A549 (cell line): ENCODE measurements around the gene BICC1.

Source experiments
- CHD4 ChIP-seq: fragments of 200-600 bp; sonication (generic); IDR thresholded peaks from 2 replicates; pipeline ENCODE4 v1.6.1; 2016; ENCODE audit warnings: antibody characterized with exemption, mild to moderate bottlenecking, borderline replicate concordance
- EP300 ChIP-seq, 2 experiments: fragments of >200 bp; sonication (Bioruptor Twin); formaldehyde crosslinking; IDR thresholded peaks; 2 replicates in 1 of 2; 3 replicates in 1 of 2; pipeline ENCODE4 v1.6.1; 2016 to 2017
- ESRRA ChIP-seq: fragments of 150-350 bp; IDR thresholded peaks from 2 replicates; pipeline ENCODE4 v1.6.1; 2014; ENCODE audit warnings: mild to moderate bottlenecking, low read length, borderline replicate concordance
- JUNB ChIP-seq: fragments of >200 bp; sonication (Bioruptor Twin); formaldehyde crosslinking; IDR thresholded peaks from 2 replicates; pipeline ENCODE4 v1.6.1; 2016
- KDM5A ChIP-seq: fragments of 200-600 bp; sonication (generic); IDR thresholded peaks from 2 replicates; pipeline ENCODE4 v1.6.1; 2016; ENCODE audit warnings: antibody characterized with exemption, mild to moderate bottlenecking
- NR3C1 ChIP-seq: fragments of >200 bp; sonication (Bioruptor Twin); formaldehyde crosslinking; IDR thresholded peaks from 3 replicates; pipeline ENCODE4 v1.6.1; 2017
- RAD21 ChIP-seq, 2 experiments: fragments of >200 bp in 1 of 2; sonication (Bioruptor Twin) in 1 of 2; formaldehyde crosslinking in 1 of 2; IDR thresholded peaks in 1 of 2; conservative IDR thresholded peaks in 1 of 2; 2 replicates in 1 of 2; 3 replicates in 1 of 2; pipeline ENCODE4 v1.6.1; 2012 to 2018; ENCODE audit warnings: inconsistent platforms in 1 of 2
- RFX5 ChIP-seq: fragments of 450-650 bp; IDR thresholded peaks from 2 replicates; pipeline ENCODE4 v1.7.1; 2014; ENCODE audit warnings: antibody characterized with exemption, mild to moderate bottlenecking, moderate library complexity
- ZFP36 ChIP-seq: fragments of 450-650 bp; IDR thresholded peaks from 2 replicates; pipeline ENCODE4 v1.6.1; 2014; ENCODE audit warnings: borderline replicate concordance; ENCODE audit not compliant: partially characterized antibody
- TF ChIP-seq, protein P1 (sequence below): fragments of 200-600 bp; sonication (generic); IDR thresholded peaks from 2 replicates; pipeline ENCODE4 v1.6.1; 2016; ENCODE audit warnings: antibody characterized with exemption, mild to moderate bottlenecking, moderate library complexity
- TF ChIP-seq, protein P2 (sequence below): fragments of >200 bp; sonication (Bioruptor Twin); formaldehyde crosslinking; IDR thresholded peaks from 3 replicates; pipeline ENCODE4 v1.5.1; 2016
- TF ChIP-seq, protein P3 (sequence below): IDR thresholded peaks from 2 replicates; pipeline ENCODE4 v1.6.1; 2012
- TF ChIP-seq, protein P4 (sequence below): fragments of 250-450 bp; sonication (Bioruptor Pico); IDR thresholded peaks from 2 replicates; pipeline ENCODE4 v1.5.0; 2020; ENCODE audit warnings: low read depth, mild to moderate bottlenecking, moderate library complexity

DNA sequence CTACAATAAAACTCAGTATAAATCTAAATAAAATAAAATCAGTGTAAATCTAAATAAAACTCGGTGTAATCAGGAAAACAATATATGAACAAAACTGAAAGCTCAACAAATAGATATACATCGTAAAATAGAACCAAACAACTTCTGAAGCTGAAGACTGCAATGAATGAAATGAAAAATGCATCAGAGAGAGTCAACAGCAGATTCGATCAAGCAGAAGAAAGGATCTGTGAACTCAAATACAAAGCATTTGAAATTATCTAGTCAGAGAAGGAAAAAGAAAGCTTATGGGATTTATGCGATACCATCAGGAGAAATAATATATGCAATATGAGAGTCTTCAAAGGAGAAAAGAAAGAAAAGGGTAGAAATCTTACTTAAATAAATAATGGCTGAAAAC is 255.0 kb downstream of the BICC1 start:
- TF ChIP-seq RFX5 (no peak), KDM5A (no peak), NR3C1 (no peak), RAD21 (conservative IDR thresholded peaks at IDR 0.05 in 1 of 2, IDR thresholded peaks at IDR 0.05 in 1 of 2) (no peak), ZFP36 (no peak), ESRRA (no peak), EP300 (IDR thresholded peaks at IDR 0.05) (no peak), CHD4 (no peak), JUNB (no peak)
- TF ChIP-seq, protein P1, sequence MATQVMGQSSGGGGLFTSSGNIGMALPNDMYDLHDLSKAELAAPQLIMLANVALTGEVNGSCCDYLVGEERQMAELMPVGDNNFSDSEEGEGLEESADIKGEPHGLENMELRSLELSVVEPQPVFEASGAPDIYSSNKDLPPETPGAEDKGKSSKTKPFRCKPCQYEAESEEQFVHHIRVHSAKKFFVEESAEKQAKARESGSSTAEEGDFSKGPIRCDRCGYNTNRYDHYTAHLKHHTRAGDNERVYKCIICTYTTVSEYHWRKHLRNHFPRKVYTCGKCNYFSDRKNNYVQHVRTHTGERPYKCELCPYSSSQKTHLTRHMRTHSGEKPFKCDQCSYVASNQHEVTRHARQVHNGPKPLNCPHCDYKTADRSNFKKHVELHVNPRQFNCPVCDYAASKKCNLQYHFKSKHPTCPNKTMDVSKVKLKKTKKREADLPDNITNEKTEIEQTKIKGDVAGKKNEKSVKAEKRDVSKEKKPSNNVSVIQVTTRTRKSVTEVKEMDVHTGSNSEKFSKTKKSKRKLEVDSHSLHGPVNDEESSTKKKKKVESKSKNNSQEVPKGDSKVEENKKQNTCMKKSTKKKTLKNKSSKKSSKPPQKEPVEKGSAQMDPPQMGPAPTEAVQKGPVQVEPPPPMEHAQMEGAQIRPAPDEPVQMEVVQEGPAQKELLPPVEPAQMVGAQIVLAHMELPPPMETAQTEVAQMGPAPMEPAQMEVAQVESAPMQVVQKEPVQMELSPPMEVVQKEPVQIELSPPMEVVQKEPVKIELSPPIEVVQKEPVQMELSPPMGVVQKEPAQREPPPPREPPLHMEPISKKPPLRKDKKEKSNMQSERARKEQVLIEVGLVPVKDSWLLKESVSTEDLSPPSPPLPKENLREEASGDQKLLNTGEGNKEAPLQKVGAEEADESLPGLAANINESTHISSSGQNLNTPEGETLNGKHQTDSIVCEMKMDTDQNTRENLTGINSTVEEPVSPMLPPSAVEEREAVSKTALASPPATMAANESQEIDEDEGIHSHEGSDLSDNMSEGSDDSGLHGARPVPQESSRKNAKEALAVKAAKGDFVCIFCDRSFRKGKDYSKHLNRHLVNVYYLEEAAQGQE, result no peak
- TF ChIP-seq, protein P2, sequence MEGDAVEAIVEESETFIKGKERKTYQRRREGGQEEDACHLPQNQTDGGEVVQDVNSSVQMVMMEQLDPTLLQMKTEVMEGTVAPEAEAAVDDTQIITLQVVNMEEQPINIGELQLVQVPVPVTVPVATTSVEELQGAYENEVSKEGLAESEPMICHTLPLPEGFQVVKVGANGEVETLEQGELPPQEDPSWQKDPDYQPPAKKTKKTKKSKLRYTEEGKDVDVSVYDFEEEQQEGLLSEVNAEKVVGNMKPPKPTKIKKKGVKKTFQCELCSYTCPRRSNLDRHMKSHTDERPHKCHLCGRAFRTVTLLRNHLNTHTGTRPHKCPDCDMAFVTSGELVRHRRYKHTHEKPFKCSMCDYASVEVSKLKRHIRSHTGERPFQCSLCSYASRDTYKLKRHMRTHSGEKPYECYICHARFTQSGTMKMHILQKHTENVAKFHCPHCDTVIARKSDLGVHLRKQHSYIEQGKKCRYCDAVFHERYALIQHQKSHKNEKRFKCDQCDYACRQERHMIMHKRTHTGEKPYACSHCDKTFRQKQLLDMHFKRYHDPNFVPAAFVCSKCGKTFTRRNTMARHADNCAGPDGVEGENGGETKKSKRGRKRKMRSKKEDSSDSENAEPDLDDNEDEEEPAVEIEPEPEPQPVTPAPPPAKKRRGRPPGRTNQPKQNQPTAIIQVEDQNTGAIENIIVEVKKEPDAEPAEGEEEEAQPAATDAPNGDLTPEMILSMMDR, result no peak
- TF ChIP-seq, protein P3, sequence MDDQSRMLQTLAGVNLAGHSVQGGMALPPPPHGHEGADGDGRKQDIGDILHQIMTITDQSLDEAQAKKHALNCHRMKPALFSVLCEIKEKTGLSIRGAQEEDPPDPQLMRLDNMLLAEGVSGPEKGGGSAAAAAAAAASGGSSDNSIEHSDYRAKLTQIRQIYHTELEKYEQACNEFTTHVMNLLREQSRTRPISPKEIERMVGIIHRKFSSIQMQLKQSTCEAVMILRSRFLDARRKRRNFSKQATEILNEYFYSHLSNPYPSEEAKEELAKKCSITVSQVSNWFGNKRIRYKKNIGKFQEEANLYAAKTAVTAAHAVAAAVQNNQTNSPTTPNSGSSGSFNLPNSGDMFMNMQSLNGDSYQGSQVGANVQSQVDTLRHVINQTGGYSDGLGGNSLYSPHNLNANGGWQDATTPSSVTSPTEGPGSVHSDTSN, result no peak
- TF ChIP-seq, protein P4, sequence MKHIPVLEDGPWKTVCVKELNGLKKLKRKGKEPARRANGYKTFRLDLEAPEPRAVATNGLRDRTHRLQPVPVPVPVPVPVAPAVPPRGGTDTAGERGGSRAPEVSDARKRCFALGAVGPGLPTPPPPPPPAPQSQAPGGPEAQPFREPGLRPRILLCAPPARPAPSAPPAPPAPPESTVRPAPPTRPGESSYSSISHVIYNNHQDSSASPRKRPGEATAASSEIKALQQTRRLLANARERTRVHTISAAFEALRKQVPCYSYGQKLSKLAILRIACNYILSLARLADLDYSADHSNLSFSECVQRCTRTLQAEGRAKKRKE (CRISPR knock-in tag), result no peak
